22Rv1 (cell line): ENCODE results near the gene ZFP69.

Source experiments
- CTCF ChIP-seq: fragments of 450-650 bp; IDR thresholded peaks from 2 replicates; pipeline ENCODE4 v1.5.1; 2017; ENCODE audit warnings: mild to moderate bottlenecking
- ZFX ChIP-seq: fragments of 450-650 bp; IDR thresholded peaks from 2 replicates; pipeline ENCODE4 v1.6.1; 2017; ENCODE audit warnings: antibody characterized with exemption, borderline replicate concordance

- TF ChIP-seq CTCF (no peak), ZFX (no peak)
These were observed 1.8 kb upstream of the ZFP69 start for GRCh38 chr1:40475268-40475667.
